Measurements from ENCODE around the gene TRIM47.
"Not testable (repeated sequence)": the region's sequence is repeated elsewhere in the genome, so short reads cannot be mapped to it uniquely, and the experiment has no call there.

TRIM47 gene

DNA sequence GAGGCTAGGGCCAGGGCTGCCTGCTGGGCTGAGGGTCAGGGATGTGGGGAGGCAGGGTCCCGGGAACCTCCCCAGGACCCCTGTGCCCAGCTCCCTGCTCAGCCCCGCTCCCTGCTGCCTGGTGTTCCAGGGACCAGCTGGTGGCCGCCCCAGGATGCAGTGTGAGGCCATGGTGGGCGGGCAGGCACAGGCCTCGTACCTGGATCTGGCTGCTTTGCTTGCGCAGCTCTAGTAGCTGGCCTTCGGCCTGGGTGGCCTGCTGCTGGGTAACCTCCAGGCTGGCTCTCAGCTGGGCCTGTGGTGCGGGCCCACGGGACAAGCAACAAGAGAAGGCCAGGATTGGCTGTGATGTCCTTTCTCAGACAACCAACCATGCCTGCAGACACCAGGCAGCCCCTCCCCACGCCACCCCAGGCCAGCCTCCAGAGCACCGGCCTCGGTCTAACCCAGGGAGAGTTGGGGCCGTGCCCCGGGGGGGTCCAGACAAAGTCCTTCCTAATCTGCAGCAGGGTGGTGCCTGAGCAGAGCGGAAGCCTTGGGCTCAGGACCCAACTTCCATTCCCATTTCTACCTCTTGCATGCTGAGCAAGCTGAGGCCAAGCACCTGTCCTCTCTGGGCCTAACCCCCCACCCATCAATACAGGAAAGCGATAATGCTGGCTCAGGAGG lies 14.3 kb upstream of the TRIM47 start:
- no peak for DNase-seq (ENCODE audit: low spot score)

DNA sequence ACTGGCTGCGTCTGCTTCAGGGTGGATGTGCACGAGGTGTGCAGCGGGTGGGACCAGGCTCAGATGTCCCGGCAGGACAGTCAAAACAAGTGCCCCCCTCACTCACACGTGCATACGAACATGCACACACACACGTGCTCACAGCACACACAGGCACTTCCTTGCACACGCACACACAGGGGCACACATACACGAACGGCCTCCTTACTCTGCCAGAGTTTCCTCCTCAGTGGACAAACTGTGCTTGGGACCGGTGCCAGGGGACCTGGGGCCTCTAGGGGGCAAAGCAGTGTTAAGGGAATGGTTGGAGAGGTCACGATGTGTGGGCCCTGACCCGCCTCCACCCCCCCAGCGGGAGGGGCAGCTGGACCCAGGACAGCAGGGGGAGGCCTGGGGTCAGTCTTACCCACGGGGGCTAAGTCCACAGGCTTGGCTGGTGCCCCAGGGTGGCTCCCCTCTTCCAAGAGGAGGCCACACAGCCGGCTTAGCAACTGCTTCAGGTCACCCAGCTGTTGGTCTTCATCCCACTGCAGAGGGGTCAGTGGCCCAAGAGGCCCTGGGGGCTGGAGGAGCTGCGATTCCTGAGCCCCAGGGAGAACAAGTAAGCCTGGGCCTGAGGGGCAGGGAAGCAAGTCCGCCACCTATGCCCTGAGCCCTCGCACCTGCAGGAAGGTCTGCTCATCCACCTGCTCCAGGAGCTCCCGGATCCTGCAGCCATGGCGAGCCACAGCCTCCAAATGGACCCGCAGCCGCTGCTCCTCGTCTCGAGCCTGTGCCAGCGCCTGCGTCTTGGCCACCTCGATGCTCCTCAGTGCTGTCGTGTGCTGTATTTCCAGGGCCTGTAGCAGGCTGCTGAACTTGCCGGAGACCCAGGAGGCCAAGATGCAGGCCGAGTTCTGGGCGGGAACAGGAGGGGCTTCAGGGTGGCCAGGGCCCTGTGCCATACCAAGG lies 13.5 kb upstream of the TRIM47 start:
- no peak for DNase-seq (ENCODE audit: low spot score)

DNA sequence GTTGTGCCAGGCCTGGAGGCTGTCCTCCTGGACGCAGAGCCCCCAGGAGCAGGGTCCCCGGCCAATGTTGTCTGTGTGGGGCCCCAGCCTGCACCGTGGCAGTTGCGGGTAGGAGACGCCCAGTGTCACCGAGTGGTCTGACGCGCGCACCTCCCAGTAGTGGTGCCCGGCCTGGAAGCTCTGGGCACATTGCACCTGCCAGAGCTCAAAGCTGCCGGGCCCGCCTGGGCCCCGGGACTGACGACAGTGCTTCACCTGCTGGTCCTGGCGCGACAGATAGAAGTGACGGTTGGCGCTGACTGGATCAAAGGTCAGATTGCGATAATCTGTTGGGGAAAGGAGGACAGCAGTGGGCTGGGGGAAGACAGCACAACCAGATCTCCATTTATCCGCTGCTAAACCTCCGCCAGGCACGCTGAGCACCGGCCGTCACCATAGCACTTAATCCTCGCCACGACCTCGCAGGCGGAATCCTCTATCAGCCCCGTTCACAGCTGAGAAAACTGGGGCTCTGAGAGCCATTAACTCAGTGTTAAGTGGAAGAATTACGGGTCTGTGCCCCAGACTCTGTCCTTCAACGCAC lies 12.7 kb upstream of the TRIM47 start:
- DNase-seq (ENCODE audit: low spot score), result no peak

DNA sequence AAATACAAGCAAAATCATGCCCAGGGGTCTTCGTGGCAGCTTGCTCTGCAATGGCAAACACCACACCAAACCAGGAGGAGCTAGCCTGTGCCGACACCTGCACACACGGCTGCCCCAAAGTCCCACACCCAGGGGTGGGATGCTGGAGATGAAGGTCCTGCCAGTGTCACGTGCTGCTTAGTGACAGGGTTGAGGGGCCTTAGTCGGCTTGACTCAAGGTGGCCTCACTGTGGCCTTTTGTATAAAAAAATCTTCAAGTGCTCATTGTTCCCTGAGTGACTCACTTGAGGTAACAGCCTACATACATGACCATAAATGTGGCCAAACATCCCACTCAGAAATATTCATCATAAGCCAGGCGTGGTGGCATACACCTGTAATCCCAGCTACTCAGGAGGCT lies 11.1 kb upstream of the TRIM47 start:
- DNase-seq (ENCODE audit: low spot score), result no peak

DNA sequence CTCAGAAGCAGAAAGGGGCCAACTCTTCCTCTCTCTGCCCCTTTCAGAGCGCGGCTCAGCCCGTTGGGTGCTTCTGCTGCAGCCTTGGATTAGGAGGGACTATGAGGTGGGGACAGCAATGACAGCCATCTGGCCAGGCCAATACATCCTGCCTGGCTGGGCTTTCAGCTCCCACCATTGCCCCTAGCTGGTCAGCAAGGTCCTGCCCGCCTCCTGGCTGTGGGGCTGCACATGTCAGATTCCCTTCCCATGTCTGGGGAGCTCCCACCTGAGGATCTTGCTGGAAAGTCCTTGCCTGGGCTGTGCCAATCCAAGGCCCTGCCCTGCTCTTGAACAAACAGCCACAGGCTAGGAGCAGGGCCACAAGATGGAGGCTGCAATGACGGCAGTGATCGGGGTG lies 10.1 kb upstream of the TRIM47 start:
- no peak for DNase-seq (ENCODE audit: low spot score)

DNA sequence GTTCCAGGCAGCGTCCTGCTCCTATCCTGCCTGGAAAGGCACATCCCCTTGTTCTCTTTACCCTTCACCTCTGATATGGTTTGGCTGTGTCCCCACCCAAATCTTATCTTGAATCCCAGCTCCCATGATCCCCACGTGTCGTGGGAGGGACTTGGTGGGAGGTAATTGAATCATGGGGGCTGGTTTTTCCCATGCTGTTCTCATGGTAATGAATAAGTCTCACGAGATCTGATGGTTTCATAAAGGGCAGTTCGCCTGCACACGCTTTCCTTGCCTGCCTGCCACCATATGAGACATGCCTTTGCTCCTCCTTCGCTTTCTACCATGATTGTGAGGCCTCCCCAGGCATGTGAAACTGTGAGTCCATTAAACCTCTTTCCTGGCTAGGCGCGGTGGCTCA lies 7.5 kb upstream of the TRIM47 start:
- DNase-seq (ENCODE audit: low spot score), result not testable (repeated sequence)

DNA sequence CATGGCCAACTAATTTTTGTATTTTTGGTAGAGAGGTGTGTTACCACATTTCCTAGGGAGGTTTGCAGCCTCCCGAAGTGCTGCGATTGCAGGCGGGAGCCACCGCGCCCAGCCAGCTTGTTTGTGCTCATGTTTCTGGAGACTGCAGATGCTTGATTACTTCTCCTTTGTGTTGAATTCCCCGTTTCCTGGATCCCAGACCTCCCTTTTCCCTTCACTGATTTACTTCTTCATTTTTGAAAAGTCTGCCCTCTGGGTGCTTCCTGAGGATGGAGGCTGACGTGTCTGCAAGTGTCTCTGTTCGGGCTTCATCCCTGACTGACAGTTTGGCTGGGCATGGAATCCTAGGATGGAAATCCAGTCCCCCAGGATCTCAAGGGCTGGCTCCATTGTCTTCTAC lies 7.0 kb upstream of the TRIM47 start:
- DNase-seq (ENCODE audit: low spot score), result no peak

DNA sequence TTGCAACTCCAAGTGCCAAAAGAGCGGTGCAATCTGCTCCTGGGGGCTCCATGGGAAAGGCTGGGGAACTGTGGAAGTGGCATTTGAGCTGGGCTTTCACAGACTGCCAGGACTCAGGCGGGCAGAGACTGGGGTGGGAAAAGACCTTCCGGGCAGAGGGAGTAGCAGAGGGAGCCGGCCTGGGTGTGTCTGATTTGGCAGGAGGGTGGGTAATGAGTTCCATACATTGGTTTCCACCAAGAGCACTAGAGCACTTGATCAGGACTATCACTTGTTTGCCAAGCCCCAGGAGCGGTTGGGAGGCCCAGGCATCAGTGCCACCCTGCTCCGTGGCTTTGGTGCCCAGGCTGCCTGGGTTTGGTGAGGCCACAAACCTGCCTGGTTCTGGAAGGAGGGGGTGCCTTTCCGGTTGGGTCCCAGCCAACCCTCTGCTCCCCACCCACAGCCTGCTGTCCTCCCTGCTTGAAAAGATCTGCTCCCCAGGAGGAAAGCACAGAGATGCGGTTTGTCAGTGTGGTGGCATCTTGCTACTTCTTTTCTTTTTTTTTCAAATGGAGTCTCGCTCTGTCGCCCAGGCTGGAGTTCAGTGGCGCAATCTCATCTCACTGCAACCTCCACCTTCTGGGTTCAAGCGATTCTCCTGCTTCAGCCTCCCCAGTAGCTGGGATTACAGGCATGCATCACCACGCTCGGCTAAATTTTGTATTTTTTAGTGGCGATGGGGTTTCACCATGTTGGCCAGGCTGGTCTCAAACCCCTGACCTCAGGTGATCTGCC lies 3.5 kb upstream of the TRIM47 start:
- DNase-seq (ENCODE audit: low spot score), result no peak

DNA sequence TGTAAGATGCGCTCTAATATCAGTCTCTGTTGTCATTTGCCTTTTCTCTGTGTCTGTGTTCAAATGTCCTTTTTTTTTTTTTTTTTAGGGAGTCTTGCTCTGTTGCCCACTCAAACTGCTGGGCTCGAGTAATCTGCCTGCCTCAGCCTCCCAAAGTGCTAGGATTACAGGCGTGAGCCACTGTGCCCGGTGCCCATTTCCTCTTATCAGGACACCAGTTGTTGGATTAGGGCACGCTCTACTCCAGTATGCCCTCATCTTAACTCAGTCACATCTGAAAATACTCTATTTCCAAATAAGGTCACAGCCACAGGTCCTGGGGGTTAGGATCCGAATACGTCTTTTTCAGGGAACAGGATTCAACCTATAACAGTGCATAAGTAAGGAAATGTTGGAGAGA lies 1.9 kb upstream of the TRIM47 start:
- no peak for DNase-seq (ENCODE audit: low spot score)

DNA sequence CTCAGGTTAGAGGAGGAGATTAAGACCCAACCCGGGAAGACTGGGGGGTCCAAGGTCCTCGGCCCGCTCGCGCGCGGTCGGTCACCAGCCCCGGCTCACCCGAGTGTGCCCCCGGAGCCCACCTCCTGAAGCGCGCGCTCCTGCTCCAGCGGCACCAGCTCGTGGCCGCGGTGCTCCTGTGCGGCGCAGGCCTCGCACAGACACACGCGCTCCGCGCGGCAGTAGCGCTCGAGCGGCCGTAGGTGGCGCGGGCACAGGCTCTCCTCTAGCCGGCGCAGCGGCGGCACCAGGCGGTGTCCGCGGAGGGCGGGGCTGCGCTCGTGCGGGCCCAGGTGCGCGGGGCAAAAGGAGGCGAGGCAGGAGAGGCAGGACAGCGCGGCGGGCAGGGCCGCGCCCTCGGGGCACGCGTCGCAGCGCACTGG lies 618 bp downstream of the TRIM47 start:
- peak; percentile 70 for DNase-seq (ENCODE audit: low spot score)

DNA sequence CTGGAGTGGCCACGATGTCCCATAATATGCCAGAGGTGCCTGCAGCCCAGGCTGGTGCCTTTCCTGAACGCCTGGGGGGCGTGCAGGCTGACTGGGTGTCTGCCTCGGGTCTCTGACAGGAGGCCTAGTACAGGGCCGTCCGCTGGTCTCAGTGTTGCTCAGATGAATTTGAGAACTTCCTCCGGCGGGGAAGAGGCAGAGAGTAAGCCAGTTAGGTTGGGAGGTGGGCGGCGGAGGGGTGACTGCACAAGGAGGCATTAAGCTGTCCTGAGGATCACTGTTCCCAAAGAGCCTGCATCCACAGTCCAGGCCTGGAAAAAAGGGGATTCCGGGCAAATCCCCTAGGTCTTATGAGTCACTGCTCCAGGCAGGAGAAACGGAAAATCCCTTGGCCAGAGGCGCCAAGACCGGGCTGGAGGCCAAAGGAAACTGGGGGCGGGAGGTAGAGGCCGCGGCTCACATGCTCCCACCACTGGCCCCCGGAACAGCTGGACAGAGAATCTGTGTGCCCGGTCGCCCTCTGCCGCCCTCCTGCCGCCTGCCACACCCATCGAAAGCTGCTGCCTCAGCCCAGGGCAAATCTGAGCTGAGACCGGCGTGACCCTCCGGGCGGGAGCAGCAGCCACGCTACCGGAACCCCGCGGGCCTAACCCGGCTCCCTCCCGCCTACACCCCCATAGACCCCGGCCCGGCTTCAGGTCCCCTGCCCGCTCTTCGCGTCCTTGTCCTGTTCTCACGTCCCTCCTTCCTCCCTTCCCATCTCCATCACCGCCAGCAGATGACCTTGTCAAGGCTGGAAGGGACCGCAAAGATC lies 1.2 kb downstream of the TRIM47 start:
- DNase-seq (ENCODE audit: low spot score), result peak; percentile 86

DNA sequence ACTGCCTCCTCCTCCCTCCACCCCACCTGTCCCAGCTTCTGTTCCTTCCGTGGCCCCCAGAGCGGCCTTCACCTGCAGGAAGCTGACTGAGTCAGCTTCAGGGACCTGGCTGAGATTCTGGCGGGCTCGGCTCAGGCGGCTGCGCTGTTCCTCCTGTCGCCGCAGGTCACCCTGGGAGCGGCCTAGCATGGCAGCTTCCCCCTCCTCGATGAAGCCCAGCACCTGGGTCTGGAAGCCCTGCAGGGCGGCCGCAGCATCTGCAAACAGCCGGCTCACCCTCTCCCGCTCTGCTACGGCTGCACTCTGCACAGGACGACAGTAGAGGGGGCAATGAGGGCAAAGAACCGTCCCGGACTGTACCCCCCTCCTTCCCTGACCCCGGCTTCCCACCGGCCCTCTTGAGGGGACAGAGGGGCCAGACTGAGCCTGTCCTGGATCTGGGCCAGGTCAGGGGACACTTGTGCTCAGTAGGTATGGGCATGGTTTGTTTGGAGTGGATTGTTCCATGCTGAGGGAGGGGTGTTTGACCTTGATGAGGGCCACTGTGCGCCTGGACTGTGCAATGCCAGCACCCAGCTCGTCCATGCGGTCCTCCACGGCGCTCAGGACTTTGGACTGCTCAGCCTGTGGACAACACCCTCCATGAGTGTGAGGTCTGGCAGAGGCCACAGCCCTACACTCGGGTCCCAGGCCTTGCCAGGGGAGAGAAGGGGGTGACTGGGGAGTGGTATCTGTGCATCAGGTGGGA lies 2.0 kb downstream of the TRIM47 start:
- no peak for DNase-seq (ENCODE audit: low spot score)

DNA sequence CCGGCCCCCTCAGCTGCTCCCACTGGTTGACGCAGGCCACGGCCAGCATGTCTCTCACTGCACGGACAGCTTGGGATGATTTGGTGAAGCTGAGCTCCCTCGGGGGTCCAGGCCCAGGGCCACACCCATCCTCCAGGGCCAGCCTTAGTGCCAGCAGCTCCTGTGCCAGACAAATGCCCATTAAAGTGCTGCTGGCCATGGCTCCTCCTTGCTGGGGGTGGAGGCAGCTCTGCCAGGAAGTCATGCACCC lies 2.5 kb downstream of the TRIM47 start:
- no peak for DNase-seq (ENCODE audit: low spot score)

DNA sequence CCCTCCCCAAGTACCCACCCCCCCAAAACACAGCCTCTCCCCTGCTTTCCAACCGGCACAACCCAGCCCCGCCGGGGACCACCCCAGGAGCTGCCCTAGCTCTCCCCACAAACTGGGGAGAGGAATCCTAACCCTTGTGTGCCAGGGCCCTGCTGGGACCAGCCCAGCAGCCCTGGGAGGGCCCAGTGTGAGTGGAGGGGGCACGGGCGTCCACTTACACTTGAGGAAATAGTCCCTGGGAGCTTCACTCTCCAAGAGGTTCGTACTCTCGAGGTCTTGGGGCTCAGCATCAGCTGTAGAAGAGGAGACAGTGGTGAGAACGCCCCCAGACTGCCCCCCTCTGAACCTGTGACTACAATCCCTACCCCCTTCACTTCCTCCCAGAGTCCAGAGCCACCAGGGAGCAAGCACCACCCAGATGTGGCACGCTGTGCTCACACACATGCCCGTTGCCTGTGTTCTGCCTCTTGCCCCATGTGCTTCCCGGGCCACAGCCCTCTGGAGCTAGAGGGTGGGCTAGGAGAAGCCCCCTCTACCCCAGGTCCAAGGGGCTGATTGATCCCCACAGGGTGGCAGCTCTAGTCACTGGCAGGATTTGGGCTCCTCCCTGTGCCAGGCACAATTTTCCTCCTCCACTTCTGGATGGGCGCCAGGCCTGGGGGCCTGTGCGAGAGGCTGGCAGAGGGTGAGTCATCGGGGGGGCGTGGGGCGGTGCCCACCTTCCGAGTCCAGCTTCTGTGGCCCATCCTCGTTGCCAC lies 3.0 kb downstream of the TRIM47 start:
- DNase-seq (ENCODE audit: low spot score), result no peak

DNA sequence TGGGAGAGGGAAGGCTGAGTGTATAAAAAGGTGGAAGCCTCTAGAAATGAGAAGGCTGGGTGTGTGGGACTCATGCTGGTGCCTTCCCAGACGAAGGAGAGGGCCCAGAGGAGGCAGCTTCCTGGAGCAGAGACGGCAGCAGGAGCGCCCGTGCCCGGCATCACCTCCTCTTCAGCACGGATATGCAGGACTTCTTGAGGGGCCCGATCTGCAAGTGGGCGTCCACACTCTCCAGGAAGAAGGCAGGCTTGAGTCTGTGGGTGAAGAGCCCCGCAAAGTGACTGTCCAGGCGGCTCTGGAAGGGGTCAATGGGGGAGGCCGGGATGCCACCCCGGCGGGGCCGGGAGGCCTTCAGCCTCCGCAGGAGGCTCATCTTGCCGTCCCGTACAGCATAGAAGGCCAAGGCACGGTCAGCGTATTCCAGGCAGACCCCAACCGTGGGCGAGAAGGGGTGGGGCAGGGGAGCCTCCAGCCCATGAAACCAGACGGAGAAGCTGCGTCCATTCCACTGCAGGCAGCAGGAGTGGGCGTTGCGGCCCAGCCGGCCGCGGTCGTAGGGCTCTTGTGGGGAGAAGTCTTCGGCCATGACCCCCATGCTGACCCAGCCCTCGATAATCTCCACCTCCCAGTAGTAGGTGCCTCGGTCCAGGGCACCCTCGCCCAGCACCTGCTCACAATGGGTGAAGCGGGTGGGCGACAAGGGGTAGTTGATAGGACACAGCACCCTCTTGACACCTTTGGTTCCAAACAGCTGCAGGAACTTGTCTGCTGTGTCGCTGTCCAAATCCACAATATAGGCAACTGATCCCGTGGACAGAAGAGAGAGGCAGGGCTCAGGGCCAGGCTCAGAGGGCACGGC lies 3.8 kb downstream of the TRIM47 start:
- DNase-seq (ENCODE audit: low spot score), result no peak

DNA sequence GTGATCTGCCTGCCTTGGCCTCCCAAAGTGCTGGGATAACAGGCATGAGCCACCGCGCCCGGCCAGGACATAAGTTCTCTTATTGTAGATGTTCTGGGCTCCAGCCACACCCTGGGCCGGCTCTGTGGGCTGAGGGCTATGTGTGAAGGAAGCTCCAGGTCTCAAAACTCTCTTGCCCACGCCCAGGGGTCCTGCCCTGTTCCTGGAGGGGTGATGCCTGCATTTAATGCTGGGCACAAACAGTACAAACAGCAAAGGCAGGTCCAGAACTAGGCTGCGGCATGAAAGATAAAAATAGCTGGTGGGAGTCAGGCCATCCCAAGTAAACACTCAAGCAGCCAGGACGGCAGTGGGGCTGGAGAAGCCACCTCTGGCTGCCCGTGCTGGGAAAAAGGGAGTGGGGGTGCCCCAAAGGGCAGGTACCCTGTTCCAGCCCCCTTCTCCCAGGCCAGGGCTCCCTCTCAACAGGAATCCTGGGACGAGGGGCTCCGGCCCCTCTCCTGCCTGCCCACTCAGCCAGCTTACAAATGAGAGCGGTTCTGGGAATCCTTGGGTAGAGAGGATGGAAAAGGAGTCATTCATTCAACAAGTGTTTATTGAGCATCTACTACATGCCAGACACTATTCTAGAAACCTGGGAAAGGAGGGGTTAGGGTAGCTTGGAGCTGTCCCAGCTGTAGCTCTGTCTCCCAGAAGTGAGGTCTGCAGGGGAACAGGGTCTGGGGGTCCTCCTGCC lies 4.6 kb downstream of the TRIM47 start:
- no peak for DNase-seq (ENCODE audit: low spot score)

DNA sequence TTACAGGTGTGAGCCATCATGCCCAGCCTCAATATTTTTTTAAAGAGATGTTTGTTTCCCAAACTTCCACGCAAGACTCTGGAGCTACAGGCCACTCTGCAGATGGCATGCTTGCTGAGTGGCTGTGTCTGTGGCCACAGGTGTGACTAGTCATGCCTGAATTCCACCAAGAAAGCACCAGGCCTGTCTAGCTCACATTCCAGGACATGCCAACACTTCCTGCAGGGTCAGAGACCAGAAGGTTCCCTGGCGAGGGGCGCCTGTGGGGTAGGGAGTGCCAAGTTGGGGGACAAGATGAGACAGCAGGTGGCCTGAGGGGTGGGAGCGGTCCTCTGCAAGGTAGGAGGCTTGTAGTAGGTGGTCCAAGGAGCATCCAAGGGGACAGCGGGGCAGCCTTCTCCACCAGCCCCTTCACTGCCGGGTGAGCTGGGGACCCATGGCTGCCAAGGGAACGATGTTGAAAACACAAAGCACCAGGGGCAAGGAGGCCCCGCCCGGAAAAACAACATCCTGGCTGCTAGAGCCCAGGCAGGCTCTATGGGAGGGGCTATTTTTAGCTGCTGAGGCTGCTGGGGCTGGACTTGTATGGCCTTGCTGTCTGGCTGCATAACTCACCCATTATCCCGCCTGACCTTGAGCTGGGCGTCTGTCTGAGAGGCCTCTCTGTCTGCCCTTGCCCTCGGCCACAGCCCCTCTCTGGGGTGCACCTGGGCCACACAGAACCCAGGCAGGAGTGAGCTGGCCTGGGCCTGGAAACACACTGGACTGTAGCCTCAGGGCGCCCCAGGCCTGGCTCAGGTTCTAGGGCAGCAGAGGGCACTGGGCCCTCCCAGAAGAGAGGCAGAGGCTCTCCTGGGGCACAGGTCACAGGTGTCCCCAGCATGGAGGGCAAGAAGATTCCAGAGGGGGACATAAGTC lies 5.7 kb downstream of the TRIM47 start:
- peak; percentile 60 for DNase-seq (ENCODE audit: low spot score)

Measured in Ammon's horn (tissue), 1 donor.